Measurements from ENCODE around the gene ZYG11B. TPM values are rescaled to one million over a fixed set of nuclear protein-coding genes. Genes with fewer than 3 reads are reported as not detected.
"Not testable (repeated sequence)": the region's sequence is repeated elsewhere in the genome, so short reads cannot be mapped to it uniquely, and the experiment has no call there.

Gene ZYG11B
- total RNA-seq, 1 donor = 31.1 TPM

GRCh38 chr1:52697795-52698674 is 28.2 kb upstream of the ZYG11B start, which contains the start of gene COA7:
COA7 (minus strand) TSS chr1:52698347; CDS start chr1:52698326, 21 bp downstream.
- Histone ChIP-seq H3K27me3 (ENCODE audit: insufficient read depth, low read length) (no peaks in the 10 kb centered on the region), H3K4me3 (ENCODE audit: low read length) (peak within 1 kb of the TSS; percentile 80)

GRCh38 chr1:52702886-52703787 is 23.1 kb upstream of the ZYG11B start:
- H3K9me3 ChIP-seq (ENCODE audit: low read depth, low read length) = no peaks in the 10 kb centered on the region
- H3K4me1 ChIP-seq (ENCODE audit: insufficient read depth, low read length) = peaks cover 40% of the 10 kb centered on the region
- no peaks in the 10 kb centered on the region for H3K27me3 ChIP-seq (ENCODE audit: insufficient read depth, low read length)
- H3K4me3 ChIP-seq (ENCODE audit: low read length) = peak overlapping the region; percentile 37

More at GRCh38 chr1:52697795-52698674, 28.2 kb upstream of the ZYG11B start, which contains the start of gene COA7:
- Histone ChIP-seq H3K9me3 (ENCODE audit: low read depth, low read length) (no peaks in the 10 kb centered on the region), H3K4me1 (ENCODE audit: insufficient read depth, low read length) (peaks cover 12% of the 10 kb centered on the region)

GRCh38 chr1:52706136-52706670 is 20.1 kb upstream of the ZYG11B start:
- no peaks in the 10 kb centered on the region for H3K9me3 ChIP-seq (ENCODE audit: low read depth, low read length)
- no peak overlapping the region for H3K4me3 ChIP-seq (ENCODE audit: low read length)
- no peaks in the 10 kb centered on the region for H3K27me3 ChIP-seq (ENCODE audit: insufficient read depth, low read length)
- H3K4me1 ChIP-seq (ENCODE audit: insufficient read depth, low read length) = peaks cover 43% of the 10 kb centered on the region

- no peaks in the 10 kb centered on the region for H3K27me3 ChIP-seq (ENCODE audit: insufficient read depth, low read length)
- no peak overlapping the region for H3K4me3 ChIP-seq (ENCODE audit: low read length)
- H3K4me1 ChIP-seq (ENCODE audit: insufficient read depth, low read length) = peaks cover 43% of the 10 kb centered on the region
- H3K9me3 ChIP-seq (ENCODE audit: low read depth, low read length) = no peaks in the 10 kb centered on the region
These were observed 19.0 kb upstream of the ZYG11B start for GRCh38 chr1:52706941-52707926.

GRCh38 chr1:52707927-52708655 is 18.2 kb upstream of the ZYG11B start:
- Histone ChIP-seq H3K4me3 (ENCODE audit: low read length) (no peak overlapping the region), H3K4me1 (ENCODE audit: insufficient read depth, low read length) (peaks cover 37% of the 10 kb centered on the region), H3K27me3 (ENCODE audit: insufficient read depth, low read length) (no peaks in the 10 kb centered on the region), H3K9me3 (ENCODE audit: low read depth, low read length) (no peaks in the 10 kb centered on the region)

- H3K4me1 ChIP-seq (ENCODE audit: insufficient read depth, low read length) = peaks cover 28% of the 10 kb centered on the region
- H3K4me3 ChIP-seq (ENCODE audit: low read length) = no peak overlapping the region
- H3K27me3 ChIP-seq (ENCODE audit: insufficient read depth, low read length) = no peaks in the 10 kb centered on the region
- no peaks in the 10 kb centered on the region for H3K9me3 ChIP-seq (ENCODE audit: low read depth, low read length)
These were observed 17.2 kb upstream of the ZYG11B start for GRCh38 chr1:52709016-52709415.

- no peaks in the 10 kb centered on the region for H3K27me3 ChIP-seq (ENCODE audit: insufficient read depth, low read length)
- no peaks in the 10 kb centered on the region for H3K4me1 ChIP-seq (ENCODE audit: insufficient read depth, low read length)
- H3K9me3 ChIP-seq (ENCODE audit: low read depth, low read length) = no peaks in the 10 kb centered on the region
- H3K4me3 ChIP-seq (ENCODE audit: low read length) = no peak overlapping the region
These were observed 12.7 kb upstream of the ZYG11B start for GRCh38 chr1:52713590-52713989.

- H3K4me3 ChIP-seq (ENCODE audit: low read length); H3K9me3 ChIP-seq (ENCODE audit: low read depth, low read length); H3K27me3 ChIP-seq (ENCODE audit: insufficient read depth, low read length); H3K4me1 ChIP-seq (ENCODE audit: insufficient read depth, low read length): not testable (repeated sequence)
These were observed 11.0 kb upstream of the ZYG11B start for GRCh38 chr1:52715296-52715695.

GRCh38 chr1:52723260-52723659 is 3.0 kb upstream of the ZYG11B start:
- no peak overlapping the region for H3K4me3 ChIP-seq (ENCODE audit: low read length)

GRCh38 chr1:52725903-52726264 is 369 bp upstream of the ZYG11B start:
- peaks cover 28% of the 10 kb centered on the region for H3K4me1 ChIP-seq (ENCODE audit: insufficient read depth, low read length)
- H3K27me3 ChIP-seq (ENCODE audit: insufficient read depth, low read length) = no peaks in the 10 kb centered on the region
- no peaks in the 10 kb centered on the region for H3K9me3 ChIP-seq (ENCODE audit: low read depth, low read length)
- H3K4me3 ChIP-seq (ENCODE audit: low read length) = peak overlapping the region; percentile 71

More at GRCh38 chr1:52723260-52723659, 3.0 kb upstream of the ZYG11B start:
- Histone ChIP-seq H3K27me3 (ENCODE audit: insufficient read depth, low read length) (no peaks in the 10 kb centered on the region), H3K9me3 (ENCODE audit: low read depth, low read length) (no peaks in the 10 kb centered on the region), H3K4me1 (ENCODE audit: insufficient read depth, low read length) (peaks cover 25% of the 10 kb centered on the region)

GRCh38 chr1:52727114-52727586 is 897 bp downstream of the ZYG11B start:
- no peaks in the 10 kb centered on the region for H3K9me3 ChIP-seq (ENCODE audit: low read depth, low read length)
- H3K4me3 ChIP-seq (ENCODE audit: low read length) = peak overlapping the region; percentile 71
- H3K27me3 ChIP-seq (ENCODE audit: insufficient read depth, low read length) = no peaks in the 10 kb centered on the region
- H3K4me1 ChIP-seq (ENCODE audit: insufficient read depth, low read length) = peaks cover 28% of the 10 kb centered on the region

- no peaks in the 10 kb centered on the region for H3K27me3 ChIP-seq (ENCODE audit: insufficient read depth, low read length)
- H3K9me3 ChIP-seq (ENCODE audit: low read depth, low read length) = no peaks in the 10 kb centered on the region
- peaks cover 28% of the 10 kb centered on the region for H3K4me1 ChIP-seq (ENCODE audit: insufficient read depth, low read length)
- no peak overlapping the region for H3K4me3 ChIP-seq (ENCODE audit: low read length)
These were observed 1.9 kb downstream of the ZYG11B start for GRCh38 chr1:52727956-52728656.

GRCh38 chr1:52733368-52733767 is 7.1 kb downstream of the ZYG11B start:
- Histone ChIP-seq H3K4me3 (ENCODE audit: low read length) (no peak overlapping the region), H3K9me3 (ENCODE audit: low read depth, low read length) (no peaks in the 10 kb centered on the region), H3K4me1 (ENCODE audit: insufficient read depth, low read length) (peaks cover 2% of the 10 kb centered on the region), H3K27me3 (ENCODE audit: insufficient read depth, low read length) (no peaks in the 10 kb centered on the region)
